HG03378 (cell line): ENCODE measurements around the gene CCDC78.
"Not testable (repeated sequence)": the region's sequence is repeated elsewhere in the genome, so short reads cannot be mapped to it uniquely, and the experiment has no call there.

ENCODE experiments used
- ATAC-seq: cut with Tn5 transposase; IDR thresholded peaks from one replicate; pipeline ENCODE4 v1.9.1; 2021; ENCODE audit warnings: mild to moderate bottlenecking, moderate library complexity; ENCODE audit not compliant: unreplicated experiment

CCDC78 gene

DNA sequence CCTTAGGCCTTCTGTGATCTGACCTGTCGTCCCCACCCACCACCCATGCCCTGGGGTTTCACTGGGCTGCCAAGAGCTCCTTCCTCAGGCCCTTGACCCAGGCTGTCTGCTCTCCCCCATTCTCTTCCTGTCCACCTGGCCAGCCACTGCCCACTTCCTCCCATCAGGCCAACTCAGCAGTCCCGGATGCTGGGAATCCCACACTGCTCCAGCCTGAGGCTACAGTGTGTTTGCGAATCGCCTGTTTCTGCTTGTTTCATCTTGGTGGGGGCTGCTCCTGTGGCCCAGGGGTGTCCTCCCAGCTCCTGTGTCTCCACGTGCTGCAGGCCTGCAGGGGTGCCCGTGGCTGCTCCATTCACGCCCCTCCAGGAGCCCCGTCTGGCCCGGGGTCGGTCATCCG is 12.2 kb downstream of the CCDC78 start:
- no peak for ATAC-seq

DNA sequence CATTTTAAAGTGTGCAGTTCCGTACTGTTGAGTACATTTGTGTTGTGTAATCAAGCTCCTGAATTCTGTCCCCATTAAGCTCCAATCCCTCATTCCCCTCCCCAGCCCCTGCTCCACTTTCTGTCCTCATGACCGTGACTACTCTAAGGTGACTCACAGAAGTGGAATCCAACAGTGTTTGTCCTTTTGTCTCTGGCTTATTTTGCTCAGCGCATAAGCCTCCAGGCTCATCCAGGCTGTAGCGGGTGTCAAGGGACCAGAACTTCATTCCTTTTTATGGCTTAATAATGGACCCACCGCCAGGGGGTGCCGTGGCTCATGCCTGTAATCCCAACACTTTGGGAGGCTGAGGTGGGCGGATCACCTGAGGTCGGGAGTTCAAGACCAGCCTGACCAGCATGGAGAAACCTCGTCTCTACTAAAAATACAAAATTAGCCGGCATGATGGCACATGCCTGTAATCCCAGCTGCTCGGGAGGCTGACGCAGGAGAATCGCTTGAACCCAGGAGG is 13.4 kb downstream of the CCDC78 start:
- not testable (repeated sequence) for ATAC-seq

DNA sequence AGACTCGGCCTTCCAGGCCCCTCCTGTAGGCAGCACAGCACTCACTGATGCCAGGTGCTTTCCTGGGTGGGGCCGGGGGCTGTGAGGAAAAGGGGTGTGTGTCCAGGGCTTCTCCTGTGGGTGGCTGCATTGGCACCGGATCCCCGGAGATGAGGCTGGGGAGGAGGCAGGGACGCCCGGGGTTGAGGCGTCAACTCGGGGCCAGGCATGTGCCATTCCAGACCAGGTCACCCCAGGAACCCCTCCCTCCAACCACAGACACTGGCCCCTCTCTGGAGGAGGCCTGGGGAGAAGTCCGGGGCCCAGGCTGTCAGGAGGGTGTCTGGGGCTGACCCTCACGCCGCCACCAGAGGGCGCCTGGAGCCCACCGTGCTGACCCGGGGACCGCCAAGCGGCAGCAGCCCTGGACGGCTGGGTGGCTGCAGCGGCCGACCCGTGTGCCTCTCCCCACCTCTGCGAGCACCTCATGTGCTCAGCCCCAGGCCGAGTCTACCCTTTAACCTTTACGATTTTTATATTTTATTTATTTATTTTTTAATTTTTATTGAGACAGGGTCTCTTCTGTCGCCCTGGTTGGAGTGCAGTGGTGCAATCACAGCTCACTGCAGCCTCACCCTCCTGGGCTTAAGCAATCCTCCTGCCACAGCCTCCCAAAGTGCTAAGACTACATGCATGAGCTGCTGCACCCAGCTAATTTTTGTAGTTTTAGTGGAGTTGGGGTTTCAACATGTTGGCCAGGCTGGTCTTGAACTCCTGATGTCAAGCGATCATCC is 14.5 kb downstream of the CCDC78 start:
- ATAC-seq, result no peak

DNA sequence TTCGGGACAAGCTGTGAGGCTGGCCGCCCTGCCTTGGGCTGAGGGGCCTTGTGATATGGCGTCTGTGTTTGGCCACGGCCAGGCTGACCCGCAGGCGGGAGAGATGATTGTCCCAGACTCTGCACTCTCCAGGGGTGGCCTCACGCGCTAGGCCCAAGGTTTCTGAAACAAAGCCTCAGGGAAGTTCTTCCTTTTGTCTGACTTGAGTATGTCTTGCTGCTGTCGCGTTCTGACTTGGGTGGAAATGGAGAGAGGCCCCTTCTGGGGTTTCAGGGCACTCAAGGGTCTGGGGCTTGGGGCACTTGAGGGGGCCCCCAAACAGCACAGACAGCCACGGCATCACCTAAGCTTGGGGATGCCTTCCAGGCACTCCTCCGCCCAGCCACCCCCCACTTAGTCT is 15.2 kb downstream of the CCDC78 start:
- no peak for ATAC-seq

DNA sequence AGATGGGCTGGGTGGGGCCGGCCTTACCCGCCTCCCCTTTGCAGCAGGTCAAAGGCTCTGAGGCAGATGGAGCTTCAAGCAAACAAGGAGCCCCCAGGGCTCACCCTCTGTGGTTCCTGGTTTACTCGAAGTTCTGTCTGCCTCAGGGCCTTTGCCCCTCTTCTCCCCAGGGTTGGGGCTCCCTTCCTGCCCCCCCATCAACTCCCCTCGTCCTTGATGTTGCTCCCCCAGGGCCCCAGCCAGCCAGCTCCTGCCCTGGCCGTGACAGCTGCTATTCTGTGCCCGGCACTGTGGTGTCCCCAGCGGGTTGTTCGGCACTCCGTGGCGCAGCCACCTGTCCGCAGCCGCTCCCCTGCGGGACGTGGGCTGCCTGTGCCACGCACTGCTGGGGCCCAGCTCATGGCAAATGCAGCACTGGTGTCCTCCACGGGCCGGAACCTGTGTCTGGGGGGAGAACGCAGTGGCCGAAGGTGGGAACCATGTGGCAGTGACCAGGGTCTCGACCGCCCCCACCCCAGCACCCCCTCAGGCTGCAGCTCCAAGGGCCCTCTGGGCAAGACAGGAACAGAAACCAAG is 15.7 kb downstream of the CCDC78 start:
- no peak for ATAC-seq

DNA sequence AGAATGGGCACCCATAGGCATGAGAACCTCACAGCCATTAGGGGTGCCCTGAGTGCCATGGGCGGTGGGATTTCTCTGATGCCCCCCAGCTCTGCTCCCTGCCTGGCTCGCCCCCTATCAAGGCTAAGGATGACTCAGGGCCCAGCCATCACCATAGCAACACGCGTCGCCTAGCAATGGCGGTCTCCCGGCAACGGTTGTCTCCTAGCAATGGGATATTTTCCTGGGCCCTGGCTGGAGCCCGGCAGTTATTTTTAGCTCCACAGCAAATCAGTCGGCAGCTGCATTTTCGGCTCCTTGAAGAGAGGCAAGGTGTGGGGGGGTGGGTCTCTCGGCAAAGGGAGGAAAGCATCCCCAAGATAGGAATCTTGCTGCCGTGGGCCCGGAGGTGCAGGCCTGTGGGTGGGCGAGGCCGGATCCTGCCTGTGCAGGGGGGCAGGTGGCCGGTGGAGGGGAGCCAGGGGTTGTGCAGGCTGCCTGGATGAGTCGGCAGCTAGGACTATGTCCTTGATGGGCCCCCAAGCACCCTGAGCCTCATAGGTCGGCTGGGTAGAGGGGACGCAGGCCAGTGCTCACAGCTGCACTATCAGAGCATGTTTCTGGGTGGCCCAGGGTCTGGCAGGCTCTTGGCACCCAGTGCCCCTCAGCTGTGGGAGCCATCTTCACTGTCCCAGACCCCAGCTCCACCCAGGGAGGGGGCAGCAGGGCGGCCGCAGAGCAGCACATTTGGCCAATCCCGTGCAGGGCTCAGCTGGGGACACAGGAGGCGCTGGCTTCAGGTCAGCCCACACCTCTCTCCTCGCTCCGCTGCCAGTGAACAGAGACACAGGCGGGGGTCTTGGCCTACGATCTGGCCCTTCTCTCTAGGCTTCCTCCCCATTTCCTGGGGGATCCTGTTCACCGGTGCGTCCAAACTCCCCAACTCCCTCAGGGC is 16.4 kb downstream of the CCDC78 start:
- ATAC-seq, result no peak

DNA sequence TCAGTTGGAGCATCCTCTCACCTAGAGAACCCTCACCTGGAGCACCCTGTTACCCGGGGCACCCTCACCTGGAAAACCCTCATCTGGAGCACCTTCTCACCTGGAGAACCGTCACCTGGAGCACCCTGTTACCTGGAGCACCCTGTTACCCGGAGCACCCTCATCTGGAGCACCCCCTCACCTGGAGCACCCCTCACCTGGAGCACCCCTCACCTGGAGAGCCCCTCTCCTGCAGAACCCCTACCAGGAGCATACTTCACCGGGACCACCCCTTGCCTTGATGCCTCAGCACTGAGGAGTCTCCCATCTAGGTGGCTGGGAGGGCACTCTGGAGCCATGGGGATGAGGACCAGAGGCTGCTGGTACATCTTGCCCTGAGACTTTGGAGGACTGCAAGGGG is 17.3 kb downstream of the CCDC78 start:
- no peak for ATAC-seq

DNA sequence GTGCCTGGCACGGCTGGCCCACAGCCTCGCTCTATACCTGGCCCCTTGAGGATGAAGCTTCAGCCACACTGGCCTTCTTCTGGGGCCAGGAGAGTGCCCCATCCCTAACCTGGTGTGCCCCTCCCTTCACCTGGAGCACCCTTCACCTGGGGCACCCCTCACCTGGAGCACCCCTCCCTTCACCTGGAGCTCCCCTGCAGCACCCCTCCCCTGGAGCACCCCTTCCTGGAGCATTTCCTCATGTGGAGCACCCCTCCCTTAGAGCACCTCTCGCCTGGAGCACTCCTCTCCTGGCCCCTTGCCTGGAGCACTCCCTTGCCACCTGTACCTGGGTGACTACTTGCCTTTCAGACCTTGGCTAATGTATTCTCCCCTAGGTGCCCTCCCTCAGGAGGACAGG is 18.2 kb downstream of the CCDC78 start:
- no peak for ATAC-seq

DNA sequence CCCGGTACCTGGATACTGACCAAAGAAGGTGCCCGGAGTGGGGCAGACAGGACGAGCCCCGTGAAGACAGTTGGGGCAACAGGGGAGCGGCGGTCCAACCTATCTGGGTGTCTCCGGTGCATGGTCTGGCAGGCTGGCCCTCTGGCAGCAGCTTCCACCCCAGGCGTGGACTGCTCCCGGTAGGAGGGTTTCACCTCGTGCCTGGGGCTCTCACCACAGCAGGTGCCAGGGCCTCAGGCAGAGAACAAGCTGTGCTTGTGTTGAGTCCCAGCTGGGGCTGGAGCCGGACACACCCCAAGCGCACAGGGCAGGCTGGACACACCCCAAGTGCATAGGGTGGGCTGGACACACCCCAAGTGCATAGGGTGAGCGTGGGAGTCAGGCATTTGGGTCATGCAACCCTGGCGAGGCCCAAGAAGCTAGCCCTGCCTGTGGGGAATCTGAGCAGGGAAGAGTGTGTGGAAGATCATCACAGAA is 19.1 kb downstream of the CCDC78 start:
- ATAC-seq, result no peak

DNA sequence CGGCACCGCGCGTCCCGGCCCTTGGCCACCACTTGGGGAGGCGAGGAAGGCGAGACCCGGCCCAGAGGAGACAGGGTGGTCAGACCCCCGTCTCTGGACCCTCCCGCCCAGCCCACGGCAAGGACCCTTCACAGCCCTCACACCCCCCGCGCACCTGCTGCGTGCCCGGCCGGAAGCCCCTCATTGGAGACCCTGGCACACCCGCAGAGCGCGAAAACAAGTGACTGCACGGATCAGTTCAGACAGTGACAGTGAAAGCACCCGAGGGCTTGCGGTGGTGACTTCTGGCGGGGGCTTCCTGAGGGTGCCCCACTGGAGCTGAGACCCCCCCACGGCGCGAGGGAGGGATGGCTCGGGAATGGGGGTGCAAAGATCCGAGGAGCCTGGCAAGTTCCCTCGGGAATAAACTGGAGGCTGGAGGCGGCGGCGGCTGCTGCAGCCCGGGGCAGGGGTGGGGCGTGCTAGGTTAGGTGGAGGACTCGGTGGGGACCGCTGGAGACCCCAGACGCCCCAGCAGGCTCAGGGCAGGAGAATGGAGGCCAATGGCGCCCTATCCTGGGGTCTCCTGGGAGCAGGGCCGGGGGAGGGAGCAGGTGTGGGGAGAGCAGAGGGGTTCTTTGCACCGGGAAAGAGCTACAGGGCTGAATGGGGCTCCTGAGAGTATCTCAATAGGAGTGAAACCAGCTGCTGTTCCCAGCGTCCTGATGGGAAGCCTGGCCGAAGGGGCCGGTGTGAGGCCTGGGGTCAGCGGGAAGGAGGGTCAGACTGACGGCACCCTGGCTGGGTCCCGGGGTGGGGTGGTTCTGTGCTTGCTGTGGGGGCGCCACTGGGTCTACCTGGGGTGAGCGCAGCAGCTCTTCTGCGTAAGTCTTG is 19.8 kb downstream of the CCDC78 start:
- no peak for ATAC-seq

DNA sequence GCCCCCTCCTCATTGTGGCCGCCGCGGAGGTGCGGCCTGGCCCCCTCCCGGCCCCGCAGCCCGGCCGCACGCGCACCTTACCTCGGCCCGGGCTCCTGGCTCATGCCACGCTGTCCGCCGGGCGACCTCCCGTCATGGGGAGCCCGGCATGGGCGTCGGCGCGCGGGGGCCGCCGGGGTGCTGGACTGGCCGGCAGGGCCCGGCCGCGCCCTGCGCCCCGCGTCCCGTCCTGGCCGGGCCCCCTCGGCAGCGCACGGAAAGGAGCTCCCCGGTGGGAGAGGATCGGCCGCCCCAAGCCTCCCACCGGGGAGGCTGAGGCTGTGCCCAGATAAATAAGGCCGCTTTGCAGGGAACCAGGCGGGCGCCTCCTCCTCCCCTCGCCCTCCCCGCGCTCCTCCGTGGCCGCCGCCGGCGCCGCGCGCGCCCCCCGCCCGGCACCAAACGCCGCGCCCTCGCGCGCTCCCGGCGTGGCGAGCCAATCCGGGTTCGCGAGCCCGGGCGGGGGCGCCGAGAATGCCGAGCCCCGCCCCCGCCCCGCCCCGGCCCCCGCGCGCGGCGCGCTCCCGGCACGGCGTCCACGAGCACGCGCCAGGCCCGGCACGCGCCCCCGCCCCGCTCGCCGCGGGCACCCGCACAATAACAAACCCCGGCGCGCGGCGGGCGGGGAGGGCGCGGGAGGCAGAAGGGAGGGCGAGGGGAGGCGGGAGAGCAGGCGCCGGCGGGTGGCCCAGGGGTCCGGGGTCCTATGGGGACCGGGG is 20.6 kb downstream of the CCDC78 start, which contains the start of gene FBXL16:
Gene FBXL16, minus strand, starts transcription at position 371 of the 758 bp plus-strand sequence. CDS start 8,396 bp downstream, outside the sequence.
- ATAC-seq, result no peak

DNA sequence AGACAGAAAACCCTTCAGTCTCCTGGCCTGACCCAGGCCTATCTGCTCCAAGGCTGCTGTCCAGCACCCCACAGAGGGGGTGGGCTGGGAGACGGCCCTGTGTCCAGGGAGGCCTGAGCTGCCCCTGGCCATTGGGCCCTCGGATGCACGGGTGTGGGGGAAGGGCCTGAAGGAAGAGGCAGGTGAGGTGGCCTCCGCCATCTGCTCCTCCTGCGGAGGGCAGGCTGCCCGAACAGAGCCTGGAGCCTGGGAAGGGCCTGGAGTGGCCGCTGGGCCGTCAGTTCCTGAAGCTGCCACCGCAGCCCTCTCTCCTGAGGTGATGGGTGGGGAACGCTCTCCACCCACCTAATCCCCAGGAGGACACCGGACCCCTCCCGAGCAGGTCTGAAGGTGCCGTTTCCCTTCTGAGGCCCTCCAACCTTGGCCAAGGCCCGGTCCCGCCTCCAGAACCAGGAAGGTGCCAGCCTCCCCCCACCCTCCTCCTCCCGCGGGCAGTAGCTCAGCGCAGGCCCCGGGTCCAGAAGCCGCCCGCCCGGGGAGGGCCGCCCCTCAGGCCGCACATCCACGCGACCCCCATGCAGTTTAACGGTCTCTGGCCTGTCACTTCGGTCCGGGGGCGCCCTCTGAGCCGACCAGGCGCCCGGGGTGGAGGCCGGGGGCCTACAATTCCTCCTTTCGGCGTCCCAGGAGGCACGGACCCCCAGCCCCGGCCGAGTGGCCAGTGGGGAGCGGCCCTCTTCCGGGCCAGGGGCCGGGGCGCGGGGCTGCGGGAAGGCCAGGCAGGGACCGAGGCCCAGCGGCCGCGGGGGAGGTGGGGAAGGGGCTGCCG is 21.5 kb downstream of the CCDC78 start:
- no peak for ATAC-seq

DNA sequence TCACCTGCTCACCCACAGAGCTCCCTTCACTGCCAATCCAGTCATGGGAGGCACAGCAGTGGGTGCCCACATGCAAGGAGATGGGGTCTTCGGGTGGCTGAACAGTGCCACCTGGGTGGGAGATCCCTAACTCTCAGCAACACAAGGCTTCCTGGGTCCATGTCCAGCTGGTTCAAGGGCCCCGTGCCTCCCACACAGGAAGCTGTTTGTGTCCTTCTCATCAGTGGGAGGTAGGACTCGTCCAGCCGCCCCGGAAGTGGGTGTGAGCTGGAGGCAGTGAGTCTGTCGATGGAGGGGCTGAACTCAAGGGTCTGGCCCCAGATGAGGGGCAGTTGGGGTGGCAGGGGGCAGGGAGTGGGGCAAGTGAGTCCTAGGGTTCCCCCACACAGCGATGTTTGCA is 22.2 kb downstream of the CCDC78 start:
- no peak for ATAC-seq

DNA sequence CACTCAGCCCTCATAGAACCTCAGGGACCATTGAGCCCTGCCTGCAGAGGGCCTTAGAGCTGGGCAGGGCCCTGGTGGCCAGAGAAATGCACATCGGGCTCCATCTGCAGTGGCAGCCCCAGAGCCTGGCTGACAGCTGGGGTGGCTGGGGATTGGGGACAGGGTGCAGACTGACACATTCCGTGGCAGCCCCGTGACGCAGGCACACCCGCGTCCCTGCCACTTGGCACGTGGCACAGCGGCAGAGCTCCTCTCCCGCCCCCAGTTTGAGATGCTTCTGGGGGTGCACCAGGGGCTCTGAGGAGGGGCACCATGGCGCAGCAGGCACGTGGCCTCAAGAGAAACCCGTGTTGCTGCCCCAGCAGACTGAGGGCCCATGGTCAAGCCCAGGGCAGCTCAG is 22.8 kb downstream of the CCDC78 start:
- no peak for ATAC-seq

DNA sequence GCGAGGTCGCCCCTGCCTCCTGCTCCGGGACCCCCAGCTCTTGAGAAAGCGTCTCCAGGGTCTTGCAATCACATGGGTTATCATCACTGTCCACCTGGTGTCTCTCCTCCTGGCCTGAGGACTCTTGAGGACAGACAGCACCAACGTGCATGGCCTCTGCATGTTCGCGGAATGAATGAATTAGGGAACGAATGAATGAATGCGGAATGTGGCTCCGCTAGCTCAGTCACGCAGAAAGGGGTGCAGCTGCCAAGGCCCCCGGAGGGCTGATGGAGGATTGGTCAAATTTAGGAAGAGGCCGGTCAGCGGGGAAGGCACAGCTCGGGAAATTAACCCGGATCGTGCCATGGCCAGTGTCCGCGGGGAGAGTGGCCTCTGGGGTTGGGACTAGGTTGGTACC is 23.9 kb downstream of the CCDC78 start:
- no peak for ATAC-seq

DNA sequence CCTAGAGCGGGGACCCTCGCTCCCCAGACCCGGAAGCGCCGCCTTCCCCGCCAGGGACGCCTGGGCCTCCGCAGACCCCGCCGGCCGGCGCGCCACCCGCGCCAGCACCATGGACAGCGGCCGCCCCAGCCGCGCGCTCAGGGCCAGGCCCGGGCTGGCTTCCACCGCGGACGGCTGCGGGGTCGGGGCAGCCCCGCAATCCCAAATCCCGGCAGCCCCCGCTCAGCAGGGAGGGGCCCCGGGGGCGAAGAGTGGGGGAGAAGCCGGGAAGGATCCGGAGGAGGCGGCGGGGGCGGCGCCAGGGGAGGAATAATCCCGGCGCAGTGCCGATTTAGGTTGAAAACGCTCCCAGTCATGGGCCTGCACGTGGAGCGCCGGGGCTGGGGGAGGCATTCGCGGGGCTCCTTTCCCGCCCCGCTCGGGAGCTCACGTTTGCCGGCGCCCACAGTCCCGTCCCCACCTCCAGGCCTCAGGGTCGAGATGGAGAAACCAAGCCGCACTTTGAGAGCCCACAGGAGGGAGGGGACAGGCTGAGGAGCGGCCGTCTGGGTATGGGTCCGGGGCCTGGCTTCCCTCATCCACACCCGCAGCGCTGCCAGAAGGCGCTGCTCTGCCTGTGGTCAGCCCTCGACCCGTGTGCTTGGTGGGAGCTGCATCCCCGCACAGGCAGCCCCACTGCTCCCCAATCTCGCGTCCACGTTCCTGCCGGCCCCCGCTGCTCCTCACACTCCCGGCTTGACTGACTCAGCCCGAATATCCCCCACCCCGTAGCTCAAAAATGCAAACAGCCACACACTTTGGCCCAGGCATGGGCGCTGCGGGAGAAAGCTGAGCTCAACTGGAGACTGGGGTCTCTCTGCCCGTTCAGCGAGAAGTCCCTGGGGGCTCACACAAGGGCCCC is 25.3 kb downstream of the CCDC78 start:
- ATAC-seq, result no peak

DNA sequence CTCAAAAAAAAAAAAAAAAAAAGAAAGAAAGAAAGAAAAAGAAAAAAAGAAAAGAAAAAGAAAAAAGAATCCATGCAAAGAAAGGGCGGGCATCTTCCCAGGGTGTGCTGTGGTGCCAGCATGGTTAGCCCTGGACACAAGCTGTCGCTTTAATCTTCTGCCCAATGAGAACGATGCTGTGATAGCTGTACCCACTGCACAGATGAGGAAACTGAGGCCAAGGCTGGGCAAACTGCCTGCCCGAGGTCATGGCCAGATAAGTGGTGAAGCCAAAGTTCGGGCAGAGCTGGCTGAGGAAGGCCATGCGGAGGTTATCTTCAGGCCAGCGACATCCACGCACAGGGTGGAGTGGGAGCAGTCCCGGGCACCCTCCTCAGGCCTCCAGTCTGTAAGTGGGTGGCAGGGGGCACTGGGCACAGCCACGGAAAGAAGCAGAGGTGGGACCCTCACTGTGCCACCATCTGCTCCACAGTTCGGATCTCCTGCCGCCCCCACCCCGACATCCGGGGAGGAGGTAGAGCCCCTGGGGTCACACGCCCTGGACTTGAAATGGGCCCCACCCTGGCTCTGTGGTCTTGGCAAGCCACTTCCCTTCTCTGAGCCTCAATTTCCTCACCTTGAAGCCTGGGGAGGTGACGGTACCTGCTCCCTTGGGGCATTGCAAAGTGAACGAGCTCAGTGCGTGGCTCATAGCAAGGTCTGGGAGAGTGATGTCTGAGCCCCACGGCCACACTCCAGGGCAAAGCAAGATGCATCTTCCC is 27.2 kb downstream of the CCDC78 start:
- no peak for ATAC-seq
